ENCODE data around the gene PLIN3. TPM values are rescaled to one million over a fixed set of nuclear protein-coding genes. Genes with fewer than 3 reads are reported as not detected.
A peak's percentile ranks its signal among the peaks of the same experiment; 100 is the strongest.

PLIN3 gene
- total and polyA plus RNA-seq, 9 of the 15 experiments (the other 6 are each of a cell fraction or from before 2014, with no cell fraction given): 7.5 to 75.6 (median 43.1) TPM

DNA sequence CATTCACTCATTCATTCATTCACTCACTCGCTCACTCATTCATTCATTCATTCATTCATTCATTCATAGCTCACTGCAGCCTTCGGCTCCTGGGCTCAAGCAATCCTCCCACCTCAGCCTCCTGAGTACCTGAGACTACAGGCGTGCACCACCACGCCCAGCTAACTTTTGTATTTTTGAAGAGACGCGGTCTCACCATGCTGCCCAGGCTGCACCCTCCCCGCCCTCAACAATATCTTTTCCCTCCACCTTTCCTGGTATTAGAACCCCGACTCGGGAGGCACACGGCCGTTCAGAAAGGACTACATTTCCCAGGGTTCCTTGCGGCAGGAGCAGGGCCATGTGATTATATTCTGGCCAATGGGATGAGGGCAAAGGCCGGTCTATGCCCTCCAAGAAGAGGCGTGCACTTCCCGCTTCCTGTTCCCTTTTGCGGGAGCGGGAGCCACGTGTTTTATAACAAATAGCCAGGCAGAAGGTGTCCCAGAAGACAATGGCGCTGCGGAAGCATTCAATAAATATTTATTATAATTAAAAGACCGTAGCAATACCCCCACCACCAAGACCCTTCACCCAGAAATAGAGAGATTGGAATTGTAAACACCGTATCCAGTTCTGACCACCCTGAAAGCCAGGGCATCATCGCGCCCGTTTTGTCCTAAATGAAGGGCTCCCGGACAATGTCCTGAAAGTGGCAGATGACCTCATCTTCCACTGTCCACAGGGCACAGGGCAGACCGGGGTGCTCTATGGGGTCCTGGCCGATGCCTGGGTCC lies 51.9 kb downstream of the PLIN3 start (continued):
- TF ChIP-seq, protein P1, sequence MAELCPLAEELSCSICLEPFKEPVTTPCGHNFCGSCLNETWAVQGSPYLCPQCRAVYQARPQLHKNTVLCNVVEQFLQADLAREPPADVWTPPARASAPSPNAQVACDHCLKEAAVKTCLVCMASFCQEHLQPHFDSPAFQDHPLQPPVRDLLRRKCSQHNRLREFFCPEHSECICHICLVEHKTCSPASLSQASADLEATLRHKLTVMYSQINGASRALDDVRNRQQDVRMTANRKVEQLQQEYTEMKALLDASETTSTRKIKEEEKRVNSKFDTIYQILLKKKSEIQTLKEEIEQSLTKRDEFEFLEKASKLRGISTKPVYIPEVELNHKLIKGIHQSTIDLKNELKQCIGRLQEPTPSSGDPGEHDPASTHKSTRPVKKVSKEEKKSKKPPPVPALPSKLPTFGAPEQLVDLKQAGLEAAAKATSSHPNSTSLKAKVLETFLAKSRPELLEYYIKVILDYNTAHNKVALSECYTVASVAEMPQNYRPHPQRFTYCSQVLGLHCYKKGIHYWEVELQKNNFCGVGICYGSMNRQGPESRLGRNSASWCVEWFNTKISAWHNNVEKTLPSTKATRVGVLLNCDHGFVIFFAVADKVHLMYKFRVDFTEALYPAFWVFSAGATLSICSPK (IDR thresholded peaks at IDR 0.05; ENCODE audit: borderline replicate concordance): no peak
- peak; percentile 37; the same call in 1 of the 2 replicates for TF ChIP-seq EGR1 (conservative IDR thresholded peaks at IDR 0.05)
- no peak for TF ChIP-seq CBX2 (IDR thresholded peaks at IDR 0.05; ENCODE audit: insufficient read depth, low read length, poor library complexity, severe bottlenecking)

DNA sequence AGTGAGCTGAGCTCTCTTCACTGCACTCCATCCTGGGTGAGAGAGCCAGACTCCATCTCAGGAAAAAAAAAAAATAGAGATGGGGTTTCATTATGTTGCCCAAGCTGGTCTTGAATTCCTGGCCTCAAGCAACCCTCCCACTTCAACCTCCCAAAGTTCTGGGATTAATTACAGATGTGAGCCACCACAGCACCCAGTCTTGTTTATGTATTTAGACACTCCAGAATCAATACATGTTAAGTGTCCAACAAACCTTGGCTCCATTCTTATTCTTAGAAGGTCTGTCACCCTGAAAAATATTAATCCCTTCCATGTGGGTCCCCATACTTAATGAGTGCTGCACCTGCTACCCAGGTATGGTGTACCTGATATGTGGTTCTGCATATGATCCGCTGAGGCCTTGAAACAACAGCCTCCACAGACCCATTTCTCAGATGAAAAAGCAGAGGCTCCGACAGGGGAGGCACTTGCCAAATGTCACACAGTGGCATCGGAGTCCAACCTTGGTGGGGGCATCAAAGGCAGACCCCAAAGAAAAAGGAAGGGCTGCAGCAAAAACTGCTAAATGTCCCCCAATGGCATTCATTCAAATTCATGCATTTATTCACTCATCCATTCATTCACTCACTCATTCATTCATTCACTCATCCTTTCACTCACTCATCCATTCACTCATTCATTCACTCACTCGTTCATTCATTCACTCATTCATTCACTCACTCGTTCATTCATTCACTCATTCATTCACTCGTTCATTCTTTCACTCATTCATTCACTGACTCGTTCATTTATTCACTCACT lies 52.6 kb downstream of the PLIN3 start:
- POLR2A ChIA-PET: interaction anchor here (1.2 kb wide), 1 partner anchor 91 kb away, joined by 3 read pairs; no protein-coding TSS in a partner anchor
- BruUV-seq (replicated peaks): no TSS peak
- ATAC-seq: no peak
- TF ChIP-seq MAFG (tag; conservative IDR thresholded peaks at IDR 0.05) (no peak), CSDE1 (IDR thresholded peaks at IDR 0.05) (0 out of 4 replicates have a peak, but pooled peaks of 1 of the 2 experiments have one; percentile 36), HLTF (IDR thresholded peaks at IDR 0.05) (peak; percentile 66; the same call in 1 of the 2 replicates), SMAD4 (CRISPR knock-in tag; conservative IDR thresholded peaks at IDR 0.05) (no peak), STAT5A (IDR thresholded peaks at IDR 0.05; ENCODE audit: borderline replicate concordance, low read length) (peak; percentile 30; the same call in 1 of the 2 replicates), LARP7 (IDR thresholded peaks at IDR 0.05) (0 out of 2 replicates have a peak, but pooled peaks have one; percentile 39), KDM1A (IDR thresholded peaks at IDR 0.05) (peak; percentile 69 to 71; a peak in 3 of 4 replicates), MTA2 (IDR thresholded peaks at IDR 0.05; ENCODE audit: low read depth) (no peak)
- TF ChIP-seq, protein P2, sequence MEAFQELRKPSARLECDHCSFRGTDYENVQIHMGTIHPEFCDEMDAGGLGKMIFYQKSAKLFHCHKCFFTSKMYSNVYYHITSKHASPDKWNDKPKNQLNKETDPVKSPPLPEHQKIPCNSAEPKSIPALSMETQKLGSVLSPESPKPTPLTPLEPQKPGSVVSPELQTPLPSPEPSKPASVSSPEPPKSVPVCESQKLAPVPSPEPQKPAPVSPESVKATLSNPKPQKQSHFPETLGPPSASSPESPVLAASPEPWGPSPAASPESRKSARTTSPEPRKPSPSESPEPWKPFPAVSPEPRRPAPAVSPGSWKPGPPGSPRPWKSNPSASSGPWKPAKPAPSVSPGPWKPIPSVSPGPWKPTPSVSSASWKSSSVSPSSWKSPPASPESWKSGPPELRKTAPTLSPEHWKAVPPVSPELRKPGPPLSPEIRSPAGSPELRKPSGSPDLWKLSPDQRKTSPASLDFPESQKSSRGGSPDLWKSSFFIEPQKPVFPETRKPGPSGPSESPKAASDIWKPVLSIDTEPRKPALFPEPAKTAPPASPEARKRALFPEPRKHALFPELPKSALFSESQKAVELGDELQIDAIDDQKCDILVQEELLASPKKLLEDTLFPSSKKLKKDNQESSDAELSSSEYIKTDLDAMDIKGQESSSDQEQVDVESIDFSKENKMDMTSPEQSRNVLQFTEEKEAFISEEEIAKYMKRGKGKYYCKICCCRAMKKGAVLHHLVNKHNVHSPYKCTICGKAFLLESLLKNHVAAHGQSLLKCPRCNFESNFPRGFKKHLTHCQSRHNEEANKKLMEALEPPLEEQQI (IDR thresholded peaks at IDR 0.05): no peak
- TF ChIP-seq, protein P3, sequence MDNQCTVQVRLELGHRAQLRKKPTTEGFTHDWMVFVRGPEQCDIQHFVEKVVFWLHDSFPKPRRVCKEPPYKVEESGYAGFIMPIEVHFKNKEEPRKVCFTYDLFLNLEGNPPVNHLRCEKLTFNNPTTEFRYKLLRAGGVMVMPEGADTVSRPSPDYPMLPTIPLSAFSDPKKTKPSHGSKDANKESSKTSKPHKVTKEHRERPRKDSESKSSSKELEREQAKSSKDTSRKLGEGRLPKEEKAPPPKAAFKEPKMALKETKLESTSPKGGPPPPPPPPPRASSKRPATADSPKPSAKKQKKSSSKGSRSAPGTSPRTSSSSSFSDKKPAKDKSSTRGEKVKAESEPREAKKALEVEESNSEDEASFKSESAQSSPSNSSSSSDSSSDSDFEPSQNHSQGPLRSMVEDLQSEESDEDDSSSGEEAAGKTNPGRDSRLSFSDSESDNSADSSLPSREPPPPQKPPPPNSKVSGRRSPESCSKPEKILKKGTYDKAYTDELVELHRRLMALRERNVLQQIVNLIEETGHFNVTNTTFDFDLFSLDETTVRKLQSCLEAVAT (IDR thresholded peaks at IDR 0.05): 0 out of 4 replicates have a peak, but pooled peaks of 1 of the 2 experiments have one; percentile 40

More for the DNA sequence above, 52.6 kb downstream of the PLIN3 start:
- no peaks in the 10 kb centered on the region for H3K9me3 ChIP-seq (replicated peaks; ENCODE audit: control insufficient read depth, insufficient read depth, low read depth, low read length)
- peak overlapping the region; percentile 72 for H3K4me2 ChIP-seq (ENCODE audit: insufficient read depth, low read length)
- no peak overlapping the region for H3K9ac ChIP-seq (ENCODE audit: insufficient read depth in 1 of 2, low read depth in 2 of 2, low read length in 2 of 2)
- in situ Hi-C loops (cut with MboI): no loop called here
- H3K4me3 ChIP-seq: no peak overlapping the region
- intact Hi-C loops (cut with micrococcal nuclease): loop anchor here (5.0 kb wide), 1 partner anchor 52 kb away; the partner anchor contains the start of gene PLIN3
- CTCF ChIA-PET (ENCODE audit: low intra/inter-chr PET ratio): no interaction called here
- H3K36me3 ChIP-seq (ENCODE audit: control insufficient read depth, insufficient read depth, low read length): peaks cover 32% of the 10 kb centered on the region; the same call in 2 of the 3 replicates
- peaks cover 10 to 35% of the 10 kb centered on the region in 2 experiments; a peak in 4 of 5 replicates for H3K4me1 ChIP-seq (replicated peaks in 1 of 2; ENCODE audit: control insufficient read depth in 2 of 2, insufficient read depth in 2 of 2, low read length in 2 of 2)
- H4K20me1 ChIP-seq (replicated peaks; ENCODE audit: control insufficient read depth, insufficient read depth, low read length): no peaks in the 10 kb centered on the region
- no peaks in the 10 kb centered on the region for H3K79me2 ChIP-seq (ENCODE audit: control insufficient read depth, insufficient read depth, low read length)
- H3K27me3 ChIP-seq (ENCODE audit: control insufficient read depth in 2 of 2, insufficient read depth in 2 of 2, low read length in 2 of 2): no peaks in the 10 kb centered on the region
- FAIRE-seq (no peak), DNase-seq (ENCODE audit: extremely low read depth in 1 of 4, low spot score in 3 of 4) (no peak)
- no peaks in the 10 kb centered on the region for H3K9me1 ChIP-seq (ENCODE audit: control insufficient read depth, insufficient read depth, low read length)
- H2AFZ ChIP-seq (ENCODE audit: low read depth, low read length): peak overlapping the region; percentile 83; the same call in 1 of the 2 replicates
- no peak overlapping the region for H3K27ac ChIP-seq (ENCODE audit: extremely low read depth, low read depth, low read length)
- 49% methylated on average over 7 of the region's 7 CpGs for WGBS (ENCODE audit: insufficient coverage, low coverage, missing lambda C conversion rate)

Measured in K562 (cell line).